SK-N-SH treated with all-trans-retinoic acid at 6 μM for 48 hours (cell line): ENCODE measurements around the gene PILRA.

ENCODE experiments used
- ATAC-seq: fragments of 200-7000 bp; cut with Tn5 transposase; 3 replicates; pipeline ENCODE4 v1.9.1; 2020; ENCODE audit warnings: mild to moderate bottlenecking, moderate library complexity
- ARNTL ChIP-seq: fragments of 450-650 bp; formaldehyde crosslinking; IDR thresholded peaks from 2 replicates; pipeline ENCODE4 v1.5.0; 2020; ENCODE audit warnings: low read depth, mild to moderate bottlenecking, moderate library complexity, borderline replicate concordance
- BACH2 ChIP-seq: fragments of 250-450 bp; sonication (Bioruptor Pico); IDR thresholded peaks from 2 replicates; pipeline ENCODE4 v1.9.0; 2021; ENCODE audit warnings: mild to moderate bottlenecking, borderline replicate concordance
- CSDC2 ChIP-seq: fragments of 250-450 bp; sonication (Bioruptor Pico); IDR thresholded peaks from 2 replicates; pipeline ENCODE4 v1.5.0; 2020; ENCODE audit warnings: mild to moderate bottlenecking, moderate library complexity
- ESRRG ChIP-seq: fragments of 250-450 bp; sonication (Bioruptor Pico); IDR thresholded peaks from 2 replicates; pipeline ENCODE4 v1.6.1; 2021; ENCODE audit warnings: mild to moderate bottlenecking
- GLIS3 ChIP-seq: fragments of 250-450 bp; sonication (Bioruptor Pico); IDR thresholded peaks from 2 replicates; pipeline ENCODE4 v1.5.0; 2020; ENCODE audit warnings: mild to moderate bottlenecking, moderate library complexity
- ISL1 ChIP-seq: fragments of 250-450 bp; sonication (Bioruptor Pico); IDR thresholded peaks from 2 replicates; pipeline ENCODE4 v2.1.2; 2022; ENCODE audit warnings: mild to moderate bottlenecking, moderate library complexity
- OSR1 ChIP-seq: fragments of 250-450 bp; sonication (Bioruptor Pico); IDR thresholded peaks from 2 replicates; pipeline ENCODE4 v1.8.0; 2022; ENCODE audit warnings: moderate library complexity, mild to moderate bottlenecking, inconsistent platforms
- PPARA ChIP-seq: fragments of 250-450 bp; sonication (Bioruptor Pico); IDR thresholded peaks from 2 replicates; pipeline ENCODE4 v1.5.0; 2020; ENCODE audit warnings: mild to moderate bottlenecking, borderline replicate concordance
- SNAI2 ChIP-seq: fragments of 250-450 bp; sonication (Bioruptor Pico); IDR thresholded peaks from 2 replicates; pipeline ENCODE4 v1.5.0; 2020; ENCODE audit warnings: mild to moderate bottlenecking, moderate library complexity
- TCF4 ChIP-seq: fragments of 250-450 bp; sonication (Bioruptor Pico); IDR thresholded peaks from 2 replicates; pipeline ENCODE4 v1.8.0; 2021; ENCODE audit warnings: mild to moderate bottlenecking, moderate library complexity, borderline replicate concordance
- TOX ChIP-seq: fragments of 250-450 bp; sonication (Bioruptor Pico); IDR thresholded peaks from 2 replicates; pipeline ENCODE4 v1.8.0; 2021; ENCODE audit warnings: mild to moderate bottlenecking, moderate library complexity, borderline replicate concordance
- ZC3H10 ChIP-seq: fragments of 250-450 bp; sonication (Bioruptor Pico); IDR thresholded peaks from 2 replicates; pipeline ENCODE4 v1.5.1; 2021; ENCODE audit warnings: mild to moderate bottlenecking, moderate library complexity
- ZFP3 ChIP-seq: fragments of 250-450 bp; sonication (Bioruptor Pico); IDR thresholded peaks from 2 replicates; pipeline ENCODE4 v1.5.0; 2020; ENCODE audit warnings: mild to moderate bottlenecking, moderate library complexity
- ZNF565 ChIP-seq: fragments of 450-650 bp; formaldehyde crosslinking; conservative IDR thresholded peaks from 2 replicates; pipeline ENCODE4 v1.5.0; 2020; ENCODE audit warnings: low read depth, mild to moderate bottlenecking, moderate library complexity
- ZNF70 ChIP-seq: fragments of 450-650 bp; formaldehyde crosslinking; IDR thresholded peaks from 2 replicates; pipeline ENCODE4 v1.5.0; 2020; ENCODE audit warnings: mild to moderate bottlenecking, moderate library complexity
- ZNF8 ChIP-seq: fragments of 450-650 bp; formaldehyde crosslinking; IDR thresholded peaks from 2 replicates; pipeline ENCODE4 v1.5.0; 2020; ENCODE audit warnings: mild to moderate bottlenecking, moderate library complexity
- TF ChIP-seq, protein P1 (sequence below): fragments of 250-450 bp; sonication (Bioruptor Pico); IDR thresholded peaks from 2 replicates; pipeline ENCODE4 v1.5.0; 2020; ENCODE audit warnings: mild to moderate bottlenecking, moderate library complexity
- TF ChIP-seq, protein P2 (sequence below): fragments of 250-450 bp; sonication (Bioruptor Pico); IDR thresholded peaks from 2 replicates; pipeline ENCODE4 v1.8.0; 2020; ENCODE audit warnings: mild to moderate bottlenecking, moderate library complexity, borderline replicate concordance
- TF ChIP-seq, protein P3 (sequence below): fragments of 250-450 bp; sonication (Bioruptor Pico); IDR thresholded peaks from 2 replicates; pipeline ENCODE4 v1.8.0; 2021; ENCODE audit warnings: low read depth, mild to moderate bottlenecking, moderate library complexity, borderline replicate concordance
- TF ChIP-seq, protein P4 (sequence below): fragments of 250-450 bp; sonication (Bioruptor Pico); IDR thresholded peaks from 2 replicates; pipeline ENCODE4 v1.5.1; 2021; ENCODE audit warnings: mild to moderate bottlenecking, moderate library complexity

The PILRA gene

DNA sequence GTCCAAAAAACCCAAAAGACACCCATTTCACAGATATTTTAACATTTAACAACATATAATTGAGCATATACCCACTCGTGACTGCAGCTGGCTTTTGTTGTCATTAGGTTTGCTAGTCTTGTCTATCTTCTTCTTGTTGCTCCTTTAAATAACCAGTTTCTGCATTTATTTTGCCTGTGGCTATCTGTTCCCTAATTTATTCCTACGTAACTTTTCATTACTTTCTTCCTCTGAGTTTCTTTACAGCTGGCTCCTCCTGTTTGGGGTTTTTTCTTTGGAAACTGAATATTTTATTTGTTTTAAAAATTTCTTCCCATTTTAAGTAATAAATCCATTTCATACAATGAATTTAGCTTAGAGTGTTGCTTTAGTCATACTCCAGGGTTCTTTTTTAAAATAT, 14.4 kb downstream of the PILRA start (continued):
- TF ChIP-seq, protein P1, sequence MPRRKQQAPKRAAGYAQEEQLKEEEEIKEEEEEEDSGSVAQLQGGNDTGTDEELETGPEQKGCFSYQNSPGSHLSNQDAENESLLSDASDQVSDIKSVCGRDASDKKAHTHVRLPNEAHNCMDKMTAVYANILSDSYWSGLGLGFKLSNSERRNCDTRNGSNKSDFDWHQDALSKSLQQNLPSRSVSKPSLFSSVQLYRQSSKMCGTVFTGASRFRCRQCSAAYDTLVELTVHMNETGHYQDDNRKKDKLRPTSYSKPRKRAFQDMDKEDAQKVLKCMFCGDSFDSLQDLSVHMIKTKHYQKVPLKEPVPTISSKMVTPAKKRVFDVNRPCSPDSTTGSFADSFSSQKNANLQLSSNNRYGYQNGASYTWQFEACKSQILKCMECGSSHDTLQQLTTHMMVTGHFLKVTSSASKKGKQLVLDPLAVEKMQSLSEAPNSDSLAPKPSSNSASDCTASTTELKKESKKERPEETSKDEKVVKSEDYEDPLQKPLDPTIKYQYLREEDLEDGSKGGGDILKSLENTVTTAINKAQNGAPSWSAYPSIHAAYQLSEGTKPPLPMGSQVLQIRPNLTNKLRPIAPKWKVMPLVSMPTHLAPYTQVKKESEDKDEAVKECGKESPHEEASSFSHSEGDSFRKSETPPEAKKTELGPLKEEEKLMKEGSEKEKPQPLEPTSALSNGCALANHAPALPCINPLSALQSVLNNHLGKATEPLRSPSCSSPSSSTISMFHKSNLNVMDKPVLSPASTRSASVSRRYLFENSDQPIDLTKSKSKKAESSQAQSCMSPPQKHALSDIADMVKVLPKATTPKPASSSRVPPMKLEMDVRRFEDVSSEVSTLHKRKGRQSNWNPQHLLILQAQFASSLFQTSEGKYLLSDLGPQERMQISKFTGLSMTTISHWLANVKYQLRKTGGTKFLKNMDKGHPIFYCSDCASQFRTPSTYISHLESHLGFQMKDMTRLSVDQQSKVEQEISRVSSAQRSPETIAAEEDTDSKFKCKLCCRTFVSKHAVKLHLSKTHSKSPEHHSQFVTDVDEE (CRISPR knock-in tag), result no peak
- TF ChIP-seq ARNTL (CRISPR knock-in tag) (no peak), ZNF565 (CRISPR knock-in tag) (no peak), PPARA (CRISPR knock-in tag) (no peak)

DNA sequence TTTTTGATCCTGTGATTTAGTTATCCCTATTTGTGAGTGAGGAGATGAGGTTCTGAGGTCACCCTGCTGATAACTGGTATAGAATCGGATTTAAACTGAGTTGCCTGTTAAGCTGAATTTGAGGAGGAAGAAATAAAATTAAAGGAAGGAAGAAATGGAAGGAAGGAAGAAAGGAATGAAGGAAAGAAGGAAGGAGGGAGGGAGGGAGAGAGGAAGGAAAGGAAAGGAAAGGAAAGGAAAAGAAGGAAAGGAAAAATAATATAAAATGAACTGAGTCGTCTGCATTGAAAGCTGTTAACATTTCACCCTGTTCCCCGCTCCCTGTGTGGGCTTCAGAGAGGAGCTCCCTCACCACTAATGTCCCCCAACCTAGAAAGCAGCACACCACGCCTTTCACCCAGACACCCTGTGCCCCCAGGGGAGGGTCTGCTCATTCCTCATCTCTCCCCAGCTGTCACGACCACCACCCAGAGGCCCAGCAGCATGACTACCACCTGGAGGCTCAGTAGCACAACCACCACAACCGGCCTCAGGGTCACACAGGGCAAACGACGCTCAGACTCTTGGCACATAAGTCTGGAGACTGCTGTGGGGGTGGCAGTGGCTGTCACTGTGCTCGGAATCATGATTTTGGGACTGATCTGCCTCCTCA, 16.3 kb downstream of the PILRA start:
- ATAC-seq, result no peak

DNA sequence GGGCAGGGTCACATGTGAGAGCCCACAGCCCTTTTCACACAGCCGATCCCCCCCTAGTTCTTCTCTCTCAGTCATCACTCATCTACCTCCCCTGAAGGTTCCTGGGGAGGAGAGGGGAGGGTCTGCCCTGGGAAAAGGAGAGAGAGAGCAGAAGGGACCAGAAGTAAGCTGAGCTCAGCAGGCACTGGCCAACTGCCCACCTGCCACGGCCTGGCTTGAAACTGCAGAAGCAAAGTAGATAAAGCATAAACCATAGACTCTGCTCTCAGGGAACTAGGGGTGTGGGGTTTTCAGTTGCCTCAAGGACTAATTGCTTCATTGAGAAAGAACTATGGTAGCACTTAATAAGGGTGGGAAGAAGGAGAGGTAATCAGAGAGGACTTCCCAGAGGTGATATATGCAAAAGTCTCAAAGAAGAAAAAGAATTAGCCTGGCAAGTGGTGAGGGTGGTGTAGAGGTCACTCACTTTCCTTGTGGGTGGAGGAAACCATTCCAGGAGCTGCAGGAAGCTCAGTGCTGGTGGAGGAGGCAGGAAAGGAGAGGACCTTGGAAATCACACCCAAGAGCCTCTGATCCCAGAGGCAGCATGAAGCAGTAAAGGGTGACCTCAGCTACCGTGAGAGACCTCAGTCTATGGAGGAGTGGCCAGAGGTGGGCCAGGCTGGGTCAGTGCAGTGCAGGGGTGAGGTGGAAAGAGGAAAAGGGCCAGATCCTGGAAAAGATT, 17.2 kb downstream of the PILRA start:
- no peak; the same call in 2 of the 3 replicates for ATAC-seq
- TF ChIP-seq TOX (CRISPR knock-in tag), result no peak
- no peak for TF ChIP-seq ZFP3 (CRISPR knock-in tag)
- TF ChIP-seq ISL1 (CRISPR knock-in tag), result no peak
- TF ChIP-seq, protein P2, sequence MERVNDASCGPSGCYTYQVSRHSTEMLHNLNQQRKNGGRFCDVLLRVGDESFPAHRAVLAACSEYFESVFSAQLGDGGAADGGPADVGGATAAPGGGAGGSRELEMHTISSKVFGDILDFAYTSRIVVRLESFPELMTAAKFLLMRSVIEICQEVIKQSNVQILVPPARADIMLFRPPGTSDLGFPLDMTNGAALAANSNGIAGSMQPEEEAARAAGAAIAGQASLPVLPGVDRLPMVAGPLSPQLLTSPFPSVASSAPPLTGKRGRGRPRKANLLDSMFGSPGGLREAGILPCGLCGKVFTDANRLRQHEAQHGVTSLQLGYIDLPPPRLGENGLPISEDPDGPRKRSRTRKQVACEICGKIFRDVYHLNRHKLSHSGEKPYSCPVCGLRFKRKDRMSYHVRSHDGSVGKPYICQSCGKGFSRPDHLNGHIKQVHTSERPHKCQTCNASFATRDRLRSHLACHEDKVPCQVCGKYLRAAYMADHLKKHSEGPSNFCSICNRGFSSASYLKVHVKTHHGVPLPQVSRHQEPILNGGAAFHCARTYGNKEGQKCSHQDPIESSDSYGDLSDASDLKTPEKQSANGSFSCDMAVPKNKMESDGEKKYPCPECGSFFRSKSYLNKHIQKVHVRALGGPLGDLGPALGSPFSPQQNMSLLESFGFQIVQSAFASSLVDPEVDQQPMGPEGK (CRISPR knock-in tag), result no peak
- TF ChIP-seq SNAI2 (CRISPR knock-in tag), result no peak
- no peak for TF ChIP-seq ESRRG
- no peak for TF ChIP-seq OSR1 (CRISPR knock-in tag)
- TF ChIP-seq ZC3H10 (CRISPR knock-in tag), result no peak
- no peak for TF ChIP-seq ZNF70 (CRISPR knock-in tag)
- TF ChIP-seq, protein P1 (CRISPR knock-in tag), result no peak
- TF ChIP-seq PPARA (CRISPR knock-in tag), result no peak
- no peak for TF ChIP-seq ARNTL (CRISPR knock-in tag)
- no peak for TF ChIP-seq TCF4 (CRISPR knock-in tag)
- TF ChIP-seq ZNF565 (CRISPR knock-in tag), result no peak
- TF ChIP-seq ZNF8 (CRISPR knock-in tag), result no peak
- no peak for TF ChIP-seq GLIS3 (CRISPR knock-in tag)

More for the DNA sequence above, 16.3 kb downstream of the PILRA start:
- TF ChIP-seq SNAI2 (CRISPR knock-in tag), result no peak
- TF ChIP-seq GLIS3 (CRISPR knock-in tag), result no peak
- no peak for TF ChIP-seq PPARA (CRISPR knock-in tag)
- TF ChIP-seq ARNTL (CRISPR knock-in tag), result no peak
- TF ChIP-seq TOX (CRISPR knock-in tag), result no peak
- TF ChIP-seq, protein P2 (CRISPR knock-in tag), result no peak
- TF ChIP-seq, protein P3, sequence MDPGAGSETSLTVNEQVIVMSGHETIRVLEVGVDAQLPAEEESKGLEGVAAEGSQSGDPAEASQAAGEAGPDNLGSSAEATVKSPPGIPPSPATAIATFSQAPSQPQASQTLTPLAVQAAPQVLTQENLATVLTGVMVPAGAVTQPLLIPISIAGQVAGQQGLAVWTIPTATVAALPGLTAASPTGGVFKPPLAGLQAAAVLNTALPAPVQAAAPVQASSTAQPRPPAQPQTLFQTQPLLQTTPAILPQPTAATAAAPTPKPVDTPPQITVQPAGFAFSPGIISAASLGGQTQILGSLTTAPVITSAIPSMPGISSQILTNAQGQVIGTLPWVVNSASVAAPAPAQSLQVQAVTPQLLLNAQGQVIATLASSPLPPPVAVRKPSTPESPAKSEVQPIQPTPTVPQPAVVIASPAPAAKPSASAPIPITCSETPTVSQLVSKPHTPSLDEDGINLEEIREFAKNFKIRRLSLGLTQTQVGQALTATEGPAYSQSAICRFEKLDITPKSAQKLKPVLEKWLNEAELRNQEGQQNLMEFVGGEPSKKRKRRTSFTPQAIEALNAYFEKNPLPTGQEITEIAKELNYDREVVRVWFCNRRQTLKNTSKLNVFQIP (CRISPR knock-in tag), result no peak
- TF ChIP-seq ESRRG, result no peak
- TF ChIP-seq BACH2, result no peak
- TF ChIP-seq, protein P4, sequence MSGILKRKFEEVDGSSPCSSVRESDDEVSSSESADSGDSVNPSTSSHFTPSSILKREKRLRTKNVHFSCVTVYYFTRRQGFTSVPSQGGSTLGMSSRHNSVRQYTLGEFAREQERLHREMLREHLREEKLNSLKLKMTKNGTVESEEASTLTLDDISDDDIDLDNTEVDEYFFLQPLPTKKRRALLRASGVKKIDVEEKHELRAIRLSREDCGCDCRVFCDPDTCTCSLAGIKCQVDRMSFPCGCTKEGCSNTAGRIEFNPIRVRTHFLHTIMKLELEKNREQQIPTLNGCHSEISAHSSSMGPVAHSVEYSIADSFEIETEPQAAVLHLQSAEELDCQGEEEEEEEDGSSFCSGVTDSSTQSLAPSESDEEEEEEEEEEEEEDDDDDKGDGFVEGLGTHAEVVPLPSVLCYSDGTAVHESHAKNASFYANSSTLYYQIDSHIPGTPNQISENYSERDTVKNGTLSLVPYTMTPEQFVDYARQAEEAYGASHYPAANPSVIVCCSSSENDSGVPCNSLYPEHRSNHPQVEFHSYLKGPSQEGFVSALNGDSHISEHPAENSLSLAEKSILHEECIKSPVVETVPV (CRISPR knock-in tag), result no peak
- no peak for TF ChIP-seq ISL1 (CRISPR knock-in tag)
- TF ChIP-seq ZC3H10 (CRISPR knock-in tag), result no peak
- no peak for TF ChIP-seq CSDC2 (CRISPR knock-in tag)
- no peak for TF ChIP-seq ZNF70 (CRISPR knock-in tag)
- no peak for TF ChIP-seq OSR1 (CRISPR knock-in tag)
